Umbilical cord (tissue), 2 donors: ENCODE results near the gene RAG1. TPM values are rescaled to one million over a fixed set of nuclear protein-coding genes. Genes with fewer than 3 reads are reported as not detected.

ENCODE experiments used
- DNase-seq: peaks from one replicate; pipeline ENCODE4 v3.0.0-alpha.2; 2015; ENCODE audit warnings: low spot score
- total RNA-seq: library from RNA; depleted of rRNA; stranded (reverse); fragments of >200 nt; gene quantifications from one replicate; pipeline ENCODE4 v1.2.3, GENCODE V29; 2014; ENCODE audit warnings: low replicate concordance; ENCODE audit not compliant: insufficient read depth

RAG1 gene
- total RNA-seq, 1 donor from 2014 or later: 5.1 TPM

- DNase-seq: no peak
Measured at GRCh38 chr11:36628141-36628540, 60.3 kb downstream of the RAG1 start.

GRCh38 chr11:36628765-36629244 is 61.0 kb downstream of the RAG1 start:
- peak; percentile 20 for DNase-seq

Other genes starting within 250 kb of the RAG1 start
- gene TRAF6, start 57.7 kb upstream of the RAG1 start, total RNA-seq: 27.4 TPM
- 31.8 TPM for gene IFTAP, start 26.5 kb downstream of the RAG1 start, total RNA-seq
- gene RAG2, start 30.2 kb downstream of the RAG1 start, total RNA-seq: 0.72 TPM